Measurements from ENCODE around the gene LPIN3. TPM values are rescaled to one million over a fixed set of nuclear protein-coding genes. Genes with fewer than 3 reads are reported as not detected.
A peak's percentile ranks its signal among the peaks of the same experiment; 100 is the strongest.

Gene LPIN3
- total RNA-seq, 1 experiment from 2014 or later: 27.9 TPM

DNA sequence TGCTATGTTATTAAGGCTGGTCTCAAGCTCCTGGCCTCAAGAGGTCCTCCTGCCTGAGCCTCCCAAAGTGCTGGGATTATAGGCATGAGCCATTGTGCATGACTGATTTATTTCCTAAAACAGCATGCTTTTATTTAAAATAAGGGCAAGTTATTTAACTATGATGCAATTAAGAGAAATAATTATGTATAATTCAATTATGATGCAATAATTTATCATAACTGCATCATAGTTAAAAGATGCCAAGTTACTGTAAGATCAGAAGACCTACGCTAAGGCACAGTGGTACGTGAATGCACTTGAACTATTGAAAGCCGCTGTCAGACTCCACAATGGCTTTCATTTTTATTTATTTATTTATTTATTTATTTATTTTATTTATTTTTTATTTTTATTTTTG lies 50.3 kb downstream of the LPIN3 start:
- TF ChIP-seq, protein P1, sequence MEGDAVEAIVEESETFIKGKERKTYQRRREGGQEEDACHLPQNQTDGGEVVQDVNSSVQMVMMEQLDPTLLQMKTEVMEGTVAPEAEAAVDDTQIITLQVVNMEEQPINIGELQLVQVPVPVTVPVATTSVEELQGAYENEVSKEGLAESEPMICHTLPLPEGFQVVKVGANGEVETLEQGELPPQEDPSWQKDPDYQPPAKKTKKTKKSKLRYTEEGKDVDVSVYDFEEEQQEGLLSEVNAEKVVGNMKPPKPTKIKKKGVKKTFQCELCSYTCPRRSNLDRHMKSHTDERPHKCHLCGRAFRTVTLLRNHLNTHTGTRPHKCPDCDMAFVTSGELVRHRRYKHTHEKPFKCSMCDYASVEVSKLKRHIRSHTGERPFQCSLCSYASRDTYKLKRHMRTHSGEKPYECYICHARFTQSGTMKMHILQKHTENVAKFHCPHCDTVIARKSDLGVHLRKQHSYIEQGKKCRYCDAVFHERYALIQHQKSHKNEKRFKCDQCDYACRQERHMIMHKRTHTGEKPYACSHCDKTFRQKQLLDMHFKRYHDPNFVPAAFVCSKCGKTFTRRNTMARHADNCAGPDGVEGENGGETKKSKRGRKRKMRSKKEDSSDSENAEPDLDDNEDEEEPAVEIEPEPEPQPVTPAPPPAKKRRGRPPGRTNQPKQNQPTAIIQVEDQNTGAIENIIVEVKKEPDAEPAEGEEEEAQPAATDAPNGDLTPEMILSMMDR (conservative IDR thresholded peaks at IDR 0.05; ENCODE audit: low read depth, low read length): no peak
- TF ChIP-seq EZH2 (IDR thresholded peaks at IDR 0.05; ENCODE audit: low read length, unreplicated experiment) (no peak), EZH2phosphoT487 (IDR thresholded peaks at IDR 0.05; ENCODE audit: borderline replicate concordance, low read length) (no peak)
- Histone ChIP-seq H3K9me3 (ENCODE audit: low read length) (no peaks in the 10 kb centered on the region), H3K27ac (ENCODE audit: low read length) (no peak overlapping the region), H3K4me3 (ENCODE audit: low read length) (no peak overlapping the region), H4K20me1 (ENCODE audit: low read length) (no peaks in the 10 kb centered on the region), H3K27me3 (ENCODE audit: low read length) (no peaks in the 10 kb centered on the region), H2AFZ (ENCODE audit: low read length) (no peak overlapping the region), H3K9ac (ENCODE audit: low read length) (no peak overlapping the region), H3K36me3 (ENCODE audit: low read depth, low read length) (no peaks in the 10 kb centered on the region), H3F3A (ENCODE audit: low read length, unreplicated experiment) (no peaks in the 10 kb centered on the region), H3K79me2 (ENCODE audit: low read length) (no peaks in the 10 kb centered on the region), H3K4me2 (ENCODE audit: low read length) (no peak overlapping the region), H3K9me2 (replicated peaks; ENCODE audit: low read length) (no peaks in the 10 kb centered on the region), H3K4me1 (ENCODE audit: insufficient read depth, low read length) (no peaks in the 10 kb centered on the region)
- no peak for ATAC-seq
- BruUV-seq (replicated peaks): no TSS peak
- DNase-seq: no peak
- ChIA-PET POLR2A (ENCODE audit: unreplicated experiment) (no interaction called here), CTCF (no interaction called here)
- intact Hi-C loops (cut with micrococcal nuclease): no loop called here

DNA sequence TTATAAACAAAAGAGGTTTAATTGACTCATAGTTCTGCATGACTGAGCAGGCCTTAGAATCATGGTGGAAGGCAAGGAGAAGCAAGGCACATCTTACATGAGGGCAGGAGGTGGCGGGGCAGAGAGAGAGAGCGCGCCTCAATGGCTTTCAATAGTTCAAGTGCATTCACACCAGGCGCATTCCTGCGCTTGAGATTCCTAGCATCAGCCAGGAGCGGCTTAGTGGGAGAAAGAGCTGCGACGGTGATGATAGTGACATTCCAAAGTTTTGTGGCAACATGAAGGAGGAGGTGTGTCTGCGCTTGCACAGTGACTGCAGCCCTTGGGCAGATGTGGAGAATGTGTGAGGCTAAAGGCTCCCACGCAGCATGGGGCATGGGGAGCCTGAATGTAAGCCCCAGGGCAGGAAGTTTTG lies 51.0 kb downstream of the LPIN3 start:
- CTCF ChIA-PET: no interaction called here
- no peaks in the 10 kb centered on the region for H4K20me1 ChIP-seq (ENCODE audit: low read length)
- no peaks in the 10 kb centered on the region for H3K4me1 ChIP-seq (ENCODE audit: insufficient read depth, low read length)
- no peaks in the 10 kb centered on the region for H3K79me2 ChIP-seq (ENCODE audit: low read length)
- H3K36me3 ChIP-seq (ENCODE audit: low read depth, low read length): no peaks in the 10 kb centered on the region
- DNase-seq (no peak), ATAC-seq (0 out of 2 replicates have a peak, but pooled peaks have one; percentile 18)
- intact Hi-C loops (cut with micrococcal nuclease): no loop called here
- H3F3A ChIP-seq (ENCODE audit: low read length, unreplicated experiment): no peaks in the 10 kb centered on the region
- no peaks in the 10 kb centered on the region for H3K9me3 ChIP-seq (ENCODE audit: low read length)
- POLR2A ChIA-PET (ENCODE audit: unreplicated experiment): no interaction called here
- H3K4me2 ChIP-seq (ENCODE audit: low read length): no peak overlapping the region
- H3K27me3 ChIP-seq (ENCODE audit: low read length): no peaks in the 10 kb centered on the region
- no TSS peak for BruUV-seq (replicated peaks)
- H3K4me3 ChIP-seq (ENCODE audit: low read length): no peak overlapping the region
- no peaks in the 10 kb centered on the region for H3K9me2 ChIP-seq (replicated peaks; ENCODE audit: low read length)
- H3K9ac ChIP-seq (ENCODE audit: low read length): no peak overlapping the region
- H2AFZ ChIP-seq (ENCODE audit: low read length): no peak overlapping the region
- no peak for TF ChIP-seq EZH2phosphoT487 (IDR thresholded peaks at IDR 0.05; ENCODE audit: borderline replicate concordance, low read length)
- no peak for TF ChIP-seq EZH2 (IDR thresholded peaks at IDR 0.05; ENCODE audit: low read length, unreplicated experiment)
- no peak overlapping the region for H3K27ac ChIP-seq (ENCODE audit: low read length)

DNA sequence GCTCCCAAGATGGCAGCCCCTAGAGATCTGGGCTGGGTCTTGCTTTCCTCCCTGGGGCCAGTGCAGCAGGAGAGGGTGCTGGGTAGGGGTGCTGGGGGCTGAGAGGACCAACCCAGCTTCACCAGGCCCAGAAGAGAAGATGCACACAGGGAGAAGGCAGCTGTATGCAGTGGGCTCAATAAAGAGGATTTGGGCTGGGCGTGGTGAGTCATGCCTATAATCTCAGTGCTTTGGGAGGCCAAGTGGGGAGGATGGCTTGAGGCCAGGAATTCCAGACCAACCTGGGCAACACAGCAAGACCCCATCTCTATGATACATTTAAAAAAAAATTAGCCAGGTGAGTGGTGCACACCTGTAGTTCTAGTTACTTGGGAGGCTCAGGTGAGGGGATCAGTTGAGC lies 51.7 kb downstream of the LPIN3 start:
- H3K79me2 ChIP-seq (ENCODE audit: low read length): no peaks in the 10 kb centered on the region
- no peak overlapping the region for H3K4me2 ChIP-seq (ENCODE audit: low read length)
- no peak overlapping the region for H3K27ac ChIP-seq (ENCODE audit: low read length)
- H2AFZ ChIP-seq (ENCODE audit: low read length): no peak overlapping the region
- ChIA-PET CTCF (no interaction called here), POLR2A (ENCODE audit: unreplicated experiment) (no interaction called here)
- ATAC-seq (no peak), DNase-seq (no peak)
- H3K4me3 ChIP-seq (ENCODE audit: low read length): no peak overlapping the region
- no peaks in the 10 kb centered on the region for H4K20me1 ChIP-seq (ENCODE audit: low read length)
- H3K27me3 ChIP-seq (ENCODE audit: low read length): no peaks in the 10 kb centered on the region
- no peaks in the 10 kb centered on the region for H3K9me2 ChIP-seq (replicated peaks; ENCODE audit: low read length)
- H3K9me3 ChIP-seq (ENCODE audit: low read length): no peaks in the 10 kb centered on the region
- BruUV-seq (replicated peaks): no TSS peak
- intact Hi-C loops (cut with micrococcal nuclease): no loop called here
- TF ChIP-seq, protein P1 (conservative IDR thresholded peaks at IDR 0.05; ENCODE audit: low read depth, low read length): no peak
- TF ChIP-seq EZH2phosphoT487 (IDR thresholded peaks at IDR 0.05; ENCODE audit: borderline replicate concordance, low read length): no peak
- TF ChIP-seq EZH2 (IDR thresholded peaks at IDR 0.05; ENCODE audit: low read length, unreplicated experiment): no peak
- no peaks in the 10 kb centered on the region for H3K36me3 ChIP-seq (ENCODE audit: low read depth, low read length)
- H3K9ac ChIP-seq (ENCODE audit: low read length): no peak overlapping the region
- H3K4me1 ChIP-seq (ENCODE audit: insufficient read depth, low read length): no peaks in the 10 kb centered on the region
- H3F3A ChIP-seq (ENCODE audit: low read length, unreplicated experiment): no peaks in the 10 kb centered on the region

All from PC-3 (cell line).